GM21381 (cell line): ENCODE results near the gene BLOC1S4.
"Not testable (repeated sequence)": the region's sequence is repeated elsewhere in the genome, so short reads cannot be mapped to it uniquely, and the experiment has no call there.

Source experiments
- ATAC-seq: cut with Tn5 transposase; IDR thresholded peaks from one replicate; pipeline ENCODE4 v1.9.1; 2021; ENCODE audit warnings: mild to moderate bottlenecking, moderate library complexity; ENCODE audit not compliant: unreplicated experiment

BLOC1S4 gene

GRCh38 chr4:6734165-6734786 is 18.3 kb downstream of the BLOC1S4 start:
- ATAC-seq = no peak

GRCh38 chr4:6739920-6740319 is 23.9 kb downstream of the BLOC1S4 start:
- no peak for ATAC-seq

DNA sequence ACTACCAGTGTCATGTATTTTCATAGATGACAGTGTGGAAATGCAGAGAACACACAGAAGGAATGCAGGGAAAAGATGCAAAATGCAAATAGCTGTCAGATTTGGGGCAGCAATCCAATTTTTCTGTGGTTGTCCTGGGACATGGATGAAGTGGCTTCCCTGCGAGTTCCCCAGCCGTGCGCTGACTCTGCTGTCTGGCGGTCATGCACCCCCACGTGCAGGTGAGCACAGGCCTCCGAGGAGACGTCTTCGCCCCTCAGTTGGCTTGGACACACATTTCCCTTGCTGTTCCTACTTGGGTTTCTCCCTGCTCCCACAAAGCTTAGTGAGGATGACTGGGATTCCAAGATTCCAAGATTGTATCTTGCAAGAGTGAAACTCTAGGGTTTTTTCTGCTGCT is 24.4 kb downstream of the BLOC1S4 start:
- ATAC-seq = no peak

GRCh38 chr4:6742507-6742906 is 26.5 kb downstream of the BLOC1S4 start:
- ATAC-seq = no peak

GRCh38 chr4:6742989-6743388 is 27.0 kb downstream of the BLOC1S4 start:
- ATAC-seq = no peak

DNA sequence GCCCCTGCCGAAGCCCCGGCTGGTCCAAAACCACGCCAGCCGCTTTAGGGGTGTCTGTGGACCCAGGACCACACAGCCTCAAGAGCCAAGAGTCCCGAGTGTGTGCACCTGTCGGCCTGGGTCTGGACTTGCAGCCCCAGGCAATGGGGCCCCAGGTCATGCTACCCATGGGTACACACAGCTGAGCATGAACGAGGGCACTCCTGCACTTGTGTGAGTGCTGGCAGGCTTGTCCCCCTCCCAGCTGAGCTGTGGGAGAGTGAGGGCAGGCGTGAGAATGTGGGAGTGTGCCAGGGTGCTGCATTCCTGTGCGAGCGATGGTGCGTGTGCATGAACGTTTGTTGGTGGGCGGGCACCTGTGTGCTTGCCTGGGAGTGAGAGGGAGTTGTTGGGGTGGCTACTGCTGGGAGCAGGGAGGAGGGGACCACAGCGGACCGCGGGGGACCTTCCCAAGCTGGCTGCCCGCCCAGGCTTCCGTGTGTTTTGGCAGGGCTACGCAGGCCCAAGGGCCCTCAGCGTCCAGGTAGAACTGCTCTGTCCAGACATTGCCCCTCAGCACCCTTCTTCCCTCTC is 30.8 kb downstream of the BLOC1S4 start:
- no peak for ATAC-seq

DNA sequence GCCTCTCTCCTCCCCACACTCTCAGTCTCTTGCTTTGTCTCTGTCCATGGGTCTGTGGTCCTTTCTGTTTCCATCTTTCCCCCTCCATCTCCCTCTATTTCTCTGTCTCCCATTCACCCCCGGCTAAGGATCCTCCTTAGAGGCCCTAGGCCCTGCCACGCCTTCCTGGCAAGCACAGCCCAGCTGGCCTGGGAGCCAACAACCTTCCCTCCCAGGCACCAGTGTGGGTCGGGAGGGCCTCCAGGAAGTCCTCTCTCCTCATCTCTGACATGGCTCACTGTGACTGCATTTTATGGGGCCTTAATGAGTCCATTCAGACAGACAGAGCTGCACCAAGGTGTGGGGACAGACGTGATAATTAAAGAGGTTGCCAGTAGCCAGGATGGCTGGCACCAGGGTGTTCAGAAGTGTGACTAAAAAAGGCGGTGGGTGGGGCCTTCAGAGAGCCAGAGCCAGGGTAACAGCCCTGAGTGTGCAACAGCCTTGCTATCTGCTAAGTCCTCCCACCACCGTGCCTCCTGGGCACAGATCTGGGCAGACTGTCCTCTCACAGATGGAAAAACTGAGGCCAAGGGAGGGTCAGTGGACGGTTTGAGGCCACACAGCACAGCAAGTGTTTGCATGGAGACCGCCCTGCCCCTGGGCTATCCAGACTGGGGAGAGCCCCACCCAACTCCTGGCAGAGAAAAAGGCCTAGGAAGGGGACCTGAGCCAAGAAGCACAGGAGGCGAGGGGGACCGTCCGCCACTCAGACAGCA is 31.5 kb downstream of the BLOC1S4 start:
- no peak for ATAC-seq

DNA sequence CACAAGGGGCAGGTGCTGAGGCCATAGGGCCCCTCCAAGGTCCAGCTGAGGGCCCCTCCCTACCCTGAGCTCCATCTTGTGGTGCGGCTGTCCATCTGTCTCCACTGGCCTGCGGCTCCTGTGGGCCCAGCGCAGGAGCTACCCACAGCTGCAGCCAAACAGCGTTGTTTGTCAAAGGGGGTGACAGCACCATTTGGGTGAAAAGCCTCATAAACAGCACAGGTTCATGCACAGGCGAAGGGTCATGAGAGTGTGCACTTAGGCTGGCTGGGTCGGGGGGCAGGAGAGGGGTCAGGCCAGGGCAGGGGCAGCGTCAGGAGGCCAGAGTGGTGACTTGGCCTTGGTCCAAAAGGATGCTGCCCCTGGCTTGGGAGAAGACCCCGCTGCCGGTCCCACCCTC is 32.3 kb downstream of the BLOC1S4 start:
- ATAC-seq = no peak

- no peak for ATAC-seq
Observed at GRCh38 chr4:6749340-6750171, 33.6 kb downstream of the BLOC1S4 start.

- no peak for ATAC-seq
Observed at GRCh38 chr4:6750286-6751221, 34.6 kb downstream of the BLOC1S4 start.

GRCh38 chr4:6751611-6752485 is 35.9 kb downstream of the BLOC1S4 start:
- no peak for ATAC-seq

DNA sequence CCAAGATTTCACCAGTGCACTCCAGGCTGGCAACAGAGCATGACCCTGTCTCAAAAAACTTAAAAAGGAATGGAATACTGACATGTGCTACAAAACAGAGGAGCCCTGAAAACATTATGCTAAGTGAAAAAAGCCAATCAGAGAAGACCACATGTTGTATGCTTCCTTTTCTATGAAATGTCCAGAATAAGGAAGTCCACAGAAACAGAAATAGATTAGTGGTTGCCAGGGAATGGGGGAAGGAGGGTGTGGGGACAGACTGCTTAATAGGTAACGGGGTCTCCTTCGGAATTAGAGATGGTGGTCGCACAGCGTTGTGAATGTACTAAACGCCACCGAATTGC is 36.5 kb downstream of the BLOC1S4 start:
- no peak for ATAC-seq

- ATAC-seq = no peak
Observed at GRCh38 chr4:6753103-6753560, 37.2 kb downstream of the BLOC1S4 start.

GRCh38 chr4:6753891-6754290 is 37.9 kb downstream of the BLOC1S4 start:
- no peak for ATAC-seq

GRCh38 chr4:6754481-6755087 is 38.6 kb downstream of the BLOC1S4 start:
- no peak for ATAC-seq

- no peak for ATAC-seq
Observed at GRCh38 chr4:6755088-6755753, 39.2 kb downstream of the BLOC1S4 start.

- not testable (repeated sequence) for ATAC-seq
Observed at GRCh38 chr4:6756345-6756744, 40.4 kb downstream of the BLOC1S4 start.

DNA sequence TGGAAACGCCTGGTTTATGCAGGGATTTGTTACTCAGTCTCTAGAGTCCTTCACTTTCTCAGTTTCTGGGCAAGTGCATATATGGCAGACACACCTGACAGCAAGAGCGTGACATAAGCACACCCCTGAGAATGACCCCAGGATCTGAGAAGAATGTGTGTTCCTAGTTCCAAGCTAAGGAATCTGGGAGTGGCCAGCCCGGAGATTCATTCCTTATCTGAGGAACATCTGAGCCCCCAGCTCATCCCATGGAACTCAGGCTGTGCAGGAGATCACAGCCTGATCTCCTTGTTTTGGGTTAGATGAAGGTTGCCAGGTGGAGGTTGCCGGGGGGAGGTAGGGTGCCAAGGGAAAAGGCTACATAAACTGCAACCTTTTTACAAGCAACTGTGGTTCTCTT is 42.8 kb downstream of the BLOC1S4 start:
- ATAC-seq = no peak
